Activated CD4-positive, CD25-positive, alpha-beta regulatory T cell (primary cell): ENCODE data around the gene SPTY2D1.
"Not testable (repeated sequence)": the region's sequence is repeated elsewhere in the genome, so short reads cannot be mapped to it uniquely, and the experiment has no call there.

ENCODE experiments used
- DNase-seq, 4 experiments: peaks; one replicate each; lab custom pipeline; 2025; lab: John Stamatoyannopoulos, UW

SPTY2D1 gene

GRCh38 chr11:18634140-18635032 lies at the start of gene SPTY2D1:
SPTY2D1 (minus strand) TSS chr11:18634342; CDS start chr11:18634257, 85 bp downstream.
- DNase-seq = peak; percentile 88 to 96 (median 93)

GRCh38 chr11:18682466-18682865 lies 48.3 kb upstream of the SPTY2D1 start:
- DNase-seq = no peak

GRCh38 chr11:18681949-18682348 lies 47.8 kb upstream of the SPTY2D1 start:
- DNase-seq = not testable (repeated sequence)

GRCh38 chr11:18677560-18677959 lies 43.4 kb upstream of the SPTY2D1 start:
- no peak for DNase-seq

GRCh38 chr11:18676803-18677202 lies 42.7 kb upstream of the SPTY2D1 start:
- no peak for DNase-seq

GRCh38 chr11:18672209-18672608 lies 38.1 kb upstream of the SPTY2D1 start:
- peak in 2 of 4 experiments; percentile 10 to 15 for DNase-seq

GRCh38 chr11:18671246-18671645 lies 37.1 kb upstream of the SPTY2D1 start:
- DNase-seq = no peak

GRCh38 chr11:18669711-18670110 lies 35.6 kb upstream of the SPTY2D1 start:
- no peak for DNase-seq

GRCh38 chr11:18669219-18669596 lies 35.1 kb upstream of the SPTY2D1 start:
- DNase-seq = no peak

GRCh38 chr11:18668131-18668530 lies 34.0 kb upstream of the SPTY2D1 start:
- DNase-seq = no peak

- not testable (repeated sequence) for DNase-seq
Observed at GRCh38 chr11:18665353-18665872, 31.3 kb upstream of the SPTY2D1 start.

GRCh38 chr11:18657673-18658072 lies 23.5 kb upstream of the SPTY2D1 start:
- DNase-seq = no peak

- DNase-seq = no peak
Observed at GRCh38 chr11:18650859-18651557, 16.9 kb upstream of the SPTY2D1 start.

- DNase-seq = no peak
Observed at GRCh38 chr11:18650353-18650752, 16.2 kb upstream of the SPTY2D1 start.

GRCh38 chr11:18643034-18643433 lies 8.9 kb upstream of the SPTY2D1 start:
- DNase-seq = not testable (repeated sequence)

- DNase-seq = no peak
Observed at GRCh38 chr11:18641677-18642076, 7.5 kb upstream of the SPTY2D1 start.

- DNase-seq = no peak
Observed at GRCh38 chr11:18633256-18634139, 644 bp downstream of the SPTY2D1 start.

GRCh38 chr11:18632841-18633240 lies 1.3 kb downstream of the SPTY2D1 start:
- DNase-seq = no peak

GRCh38 chr11:18624161-18624560 lies 10.0 kb downstream of the SPTY2D1 start:
- DNase-seq = no peak

GRCh38 chr11:18623707-18624106 lies 10.4 kb downstream of the SPTY2D1 start:
- DNase-seq = no peak

- DNase-seq = no peak
Observed at GRCh38 chr11:18618342-18619025, 15.7 kb downstream of the SPTY2D1 start.
